H1 (cell line): ENCODE data around the gene NLRX1. TPM values are rescaled to one million over a fixed set of nuclear protein-coding genes. Genes with fewer than 3 reads are reported as not detected.
A peak's percentile ranks its signal among the peaks of the same experiment; 100 is the strongest.

Experiments
- CTCF ChIA-PET: fragments of 300-600 bp; sonication (Branson Sonifier 250); formaldehyde crosslinking; loops from one replicate; lab custom pipeline; 2021; ENCODE audit not compliant: partially characterized antibody; lab: Charles Lee
- POLR2A ChIA-PET: fragments of 300-600 bp; sonication (Branson Sonifier 250); formaldehyde crosslinking; loops from one replicate; lab custom pipeline; 2021; ENCODE audit warnings: inconsistent platforms; ENCODE audit not compliant: partially characterized antibody; lab: Charles Lee
- DNase-seq, 2 experiments: peaks; one replicate each; pipeline versions ENCODE4 v3.0.0 to v3.0.0-alpha.2; 2010 to 2022; ENCODE audit warnings: low spot score in 2 of 2, low read depth in 1 of 2, mixed read lengths in 1 of 2
- FAIRE-seq: peaks from 2 replicates; lab custom pipeline; 2011; peaks lifted over from hg19 to GRCh38; lab: Jason Lieb, UNC
- H2AFZ ChIP-seq: 2 replicates; pipeline ENCODE4 v1.8.1; 2012; ENCODE audit warnings: low read length, inconsistent platforms
- H2AK5ac ChIP-seq: 2 replicates; pipeline ENCODE4 v1.6.1; 2013; ENCODE audit warnings: low read depth, low read length
- H2BK120ac ChIP-seq: replicated peaks from 2 replicates; pipeline ENCODE3; 2013; ENCODE audit warnings: low read depth, low read length, inconsistent platforms
- H2BK12ac ChIP-seq: 2 replicates; pipeline ENCODE4 v1.6.1; 2013; ENCODE audit warnings: low read depth, low read length
- H2BK15ac ChIP-seq: 2 replicates; pipeline ENCODE4 v1.6.1; 2013; ENCODE audit warnings: low read length
- H2BK20ac ChIP-seq: 2 replicates; pipeline ENCODE4 v1.6.1; 2013; ENCODE audit warnings: low read length
- H2BK5ac ChIP-seq: 2 replicates; pipeline ENCODE4 v1.6.1; 2013; ENCODE audit warnings: low read depth, low read length
- H3K14ac ChIP-seq: 2 replicates; pipeline ENCODE4 v1.6.1; 2013; ENCODE audit warnings: inconsistent platforms; ENCODE audit not compliant: insufficient read length
- H3K18ac ChIP-seq: 2 replicates; pipeline ENCODE4 v1.6.1; 2013; ENCODE audit warnings: low read length; ENCODE audit errors: extremely low read depth
- H3K23ac ChIP-seq: 2 replicates; pipeline ENCODE4 v1.6.1; 2013; ENCODE audit warnings: inconsistent platforms; ENCODE audit not compliant: insufficient read length
- H3K23me2 ChIP-seq: 2 replicates; pipeline ENCODE4 v1.6.1; 2013; ENCODE audit warnings: low read depth, low read length
- H3K27ac ChIP-seq: 2 replicates; pipeline ENCODE4 v1.6.1; 2011; ENCODE audit warnings: low read depth, low read length, inconsistent platforms
- H3K27me3 ChIP-seq, 4 experiments: replicated peaks in 1 of 4; 1 replicate in 1 of 4; 2 replicates in 3 of 4; pipeline versions ENCODE4 v1.6.1 to v1.8.1; 2011 to 2013; ENCODE audit warnings: low read length in 3 of 4, mild to moderate bottlenecking in 3 of 4, inconsistent platforms in 2 of 4, mixed read lengths in 2 of 4, moderate library complexity in 1 of 4; ENCODE audit not compliant: control insufficient read depth in 3 of 4, insufficient read depth in 3 of 4; ENCODE audit errors: extremely low read depth in 1 of 4
- H3K36me3 ChIP-seq, 4 experiments: 2 replicates each; pipeline versions ENCODE4 v1.6.1 to v1.8.1; 2011 to 2013; ENCODE audit warnings: mild to moderate bottlenecking in 4 of 4, low read length in 3 of 4, moderate library complexity in 2 of 4, control low read depth in 1 of 4, inconsistent platforms in 1 of 4; ENCODE audit not compliant: insufficient read depth in 4 of 4, control insufficient read depth in 2 of 4
- H3K4ac ChIP-seq: replicated peaks from 2 replicates; pipeline ENCODE3; 2013; ENCODE audit warnings: low read length, low read depth, mixed read lengths, inconsistent platforms; ENCODE audit not compliant: insufficient read length
- H3K4me1 ChIP-seq, 4 experiments: replicated peaks in 1 of 4; 1 replicate in 1 of 4; 2 replicates in 3 of 4; pipeline versions ENCODE4 v1.6.1 to v1.8.1; 2011 to 2013; ENCODE audit warnings: low read length in 3 of 4, inconsistent platforms in 2 of 4, mixed read lengths in 1 of 4; ENCODE audit not compliant: insufficient read depth in 4 of 4, control insufficient read depth in 3 of 4
- H3K4me2 ChIP-seq, 2 experiments: 2 replicates each; pipeline versions ENCODE4 v1.6.1 to v1.8.1; 2011 to 2013; ENCODE audit warnings: low read depth in 2 of 2, low read length in 2 of 2, control low read depth in 1 of 2, inconsistent platforms in 1 of 2, mild to moderate bottlenecking in 1 of 2; ENCODE audit not compliant: insufficient read depth in 1 of 2
- H3K4me3 ChIP-seq, 4 experiments: fragments of 200-600, 300-600 bp in 1 of 4; sonication (generic), shearing (Covaris generic), sonication (Bioruptor Twin) in 1 of 4; 2 replicates each; pipeline versions ENCODE4 v1.5.1 to v1.8.1; 2011 to 2016; ENCODE audit warnings: low read length in 4 of 4, low read depth in 3 of 4, control low read depth in 2 of 4, inconsistent platforms in 2 of 4, mild to moderate bottlenecking in 2 of 4, mixed read lengths in 1 of 4, moderate library complexity in 1 of 4; ENCODE audit not compliant: insufficient read depth in 2 of 4; ENCODE audit errors: extremely low read depth in 1 of 4
- H3K56ac ChIP-seq: replicated peaks from 2 replicates; pipeline ENCODE3; 2013; ENCODE audit warnings: low read depth, mild to moderate bottlenecking, mixed read lengths, low read length, inconsistent platforms; ENCODE audit not compliant: insufficient read length
- H3K79me1 ChIP-seq: 2 replicates; pipeline ENCODE4 v1.6.1; 2013; ENCODE audit warnings: low read depth, low read length, control low read depth
- H3K79me2 ChIP-seq, 2 experiments: 2 replicates each; pipeline versions ENCODE4 v1.6.1 to v1.8.1; 2012 to 2013; ENCODE audit warnings: low read length in 2 of 2, mild to moderate bottlenecking in 2 of 2, inconsistent platforms in 1 of 2; ENCODE audit not compliant: insufficient read depth in 2 of 2, control insufficient read depth in 1 of 2
- H3K9ac ChIP-seq, 4 experiments: replicated peaks in 1 of 4; 1 replicate in 1 of 4; 2 replicates in 3 of 4; pipeline versions ENCODE4 v1.6.1 to v1.8.1; 2011 to 2013; ENCODE audit warnings: low read depth in 3 of 4, low read length in 3 of 4, control low read depth in 2 of 4, mild to moderate bottlenecking in 2 of 4, moderate library complexity in 2 of 4, inconsistent platforms in 1 of 4; ENCODE audit errors: extremely low read depth in 1 of 4
- H3K9me3 ChIP-seq, 2 experiments: 2 replicates each; pipeline versions ENCODE4 v1.6.1 to v1.8.1; 2012 to 2013; ENCODE audit warnings: mild to moderate bottlenecking in 2 of 2, moderate library complexity in 2 of 2, control low read depth in 1 of 2, inconsistent platforms in 1 of 2, low read depth in 1 of 2, low read length in 1 of 2, mixed read lengths in 1 of 2; ENCODE audit not compliant: insufficient read depth in 2 of 2
- H4K20me1 ChIP-seq, 2 experiments: replicated peaks in 1 of 2; 2 replicates each; pipeline versions ENCODE3 to v1.8.1; 2011 to 2013; ENCODE audit warnings: inconsistent platforms in 2 of 2, low read length in 2 of 2, mild to moderate bottlenecking in 1 of 2; ENCODE audit not compliant: insufficient read depth in 2 of 2, control insufficient read depth in 1 of 2
- H4K5ac ChIP-seq: 2 replicates; pipeline ENCODE4 v1.6.1; 2013; ENCODE audit warnings: low read length, low read depth, mixed read lengths, inconsistent platforms; ENCODE audit not compliant: insufficient read length
- H4K8ac ChIP-seq: 2 replicates; pipeline ENCODE4 v1.8.0; 2013; ENCODE audit warnings: mild to moderate bottlenecking, moderate library complexity, low read length, inconsistent platforms; ENCODE audit not compliant: insufficient read depth; ENCODE audit errors: extremely low read depth
- H4K91ac ChIP-seq: replicated peaks from 2 replicates; pipeline ENCODE3; 2013; ENCODE audit warnings: low read length, mixed read lengths, inconsistent platforms; ENCODE audit not compliant: insufficient read length
- CTBP2 ChIP-seq: IDR thresholded peaks from 2 replicates; pipeline ENCODE4 v1.7.0; 2011; ENCODE audit warnings: borderline replicate concordance, mild to moderate bottlenecking, moderate library complexity, mixed read lengths, low read length; ENCODE audit not compliant: insufficient read depth, insufficient read length
- EP300 ChIP-seq, 2 experiments: IDR thresholded peaks; 1 replicate in 1 of 2; 2 replicates in 1 of 2; pipeline ENCODE4 v1.6.1; 2011 to 2012; ENCODE audit warnings: low read depth in 2 of 2, low read length in 2 of 2, mild to moderate bottlenecking in 2 of 2, borderline replicate concordance in 1 of 2, inconsistent platforms in 1 of 2, moderate library complexity in 1 of 2
- PHF8 ChIP-seq: fragments of 200-600 bp; sonication (generic); conservative IDR thresholded peaks from 2 replicates; pipeline ENCODE4 v1.7.1; 2012; ENCODE audit warnings: low read depth, mild to moderate bottlenecking, inconsistent platforms, low read length, moderate library complexity
- RBBP5 ChIP-seq: IDR thresholded peaks from 2 replicates; pipeline ENCODE4 v1.7.1; 2012; ENCODE audit warnings: low read depth, mild to moderate bottlenecking, inconsistent platforms, low read length, moderate library complexity, borderline replicate concordance
- SP2 ChIP-seq: IDR thresholded peaks from 2 replicates; pipeline ENCODE4 v1.6.1; 2012; ENCODE audit warnings: mild to moderate bottlenecking, low read length, inconsistent platforms
- WGBS, 2 experiments: shearing (Covaris generic) in 1 of 2; methylation state at CpG; one replicate each; pipeline versions ENCODE4 v1.1.6 to v1.1.7; 2013 to 2015; ENCODE audit warnings: low lambda C conversion rate in 2 of 2, mixed read lengths in 2 of 2, inconsistent platforms in 1 of 2, low coverage in 1 of 2, missing lambda C conversion rate in 1 of 2; ENCODE audit not compliant: insufficient replicate concordance in 2 of 2, insufficient coverage in 1 of 2, insufficient read length in 1 of 2; ENCODE audit errors: extremely low coverage in 1 of 2, missing lambda C conversion rate in 1 of 2; 5-methylcytosine and 5-hydroxymethylcytosine counted together
- polyA plus RNA-seq, 7 experiments: library from polyadenylated mRNA; depleted of rRNA in 3 of 7; stranded (reverse) in 5 of 7; unstranded in 2 of 7; fragments of >200 nt in 5 of 7; fragments of 200-250 nt in 2 of 7; gene quantifications; 1 replicate in 5 of 7; 2 replicates in 1 of 7; 4 replicates in 1 of 7; pipeline versions ENCODE4 v1.2.1 to v1.2.3, GENCODE V29; 2011 to 2013; ENCODE audit warnings: missing spikeins in 2 of 7, mixed read lengths in 2 of 7
- total RNA-seq: library from RNA; stranded (reverse); fragmentation: NEBNext Ultra II Directional; extraction: Animal tissue kit (Norgen Biotek cat#: 25700); gene quantifications from 2 replicates; pipeline ENCODE4 v1.2.1, GENCODE V29; 2021
- TF ChIP-seq, protein P1 (sequence below): IDR thresholded peaks from 2 replicates; pipeline ENCODE4 v1.6.1; 2012; ENCODE audit warnings: inconsistent platforms

NLRX1 gene
- total and polyA plus RNA-seq, 2 of the 8 experiments (the other 6 are each of a cell fraction or from before 2014, with no cell fraction given) = 13.2 to 18.6 TPM

DNA sequence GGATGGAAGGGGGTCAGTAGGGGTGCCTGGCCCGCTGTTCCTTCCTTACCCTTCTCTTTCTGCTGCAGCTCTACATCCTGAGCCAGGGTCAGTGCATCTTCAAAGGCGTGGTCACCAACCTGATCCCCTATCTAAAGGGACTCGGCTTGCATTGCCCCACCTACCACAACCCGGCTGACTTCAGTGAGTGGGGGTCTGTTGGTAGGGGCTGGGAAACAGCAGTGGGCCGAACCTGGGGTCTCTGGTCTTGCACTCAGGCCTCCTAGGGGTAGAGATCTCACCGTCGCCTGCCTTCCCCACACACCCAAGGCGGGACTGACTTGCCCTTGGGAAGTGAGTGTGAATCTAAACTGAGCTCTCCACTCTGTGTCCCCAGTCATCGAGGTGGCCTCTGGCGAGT, 12.0 kb upstream of the NLRX1 start:
- no peaks in the 10 kb centered on the region for H3K23me2 ChIP-seq
- DNase-seq = no peak
- no peak overlapping the region for H3K4ac ChIP-seq
- no peak overlapping the region for H2AFZ ChIP-seq
- H3K27me3 ChIP-seq = peaks cover 0 to 2% (median 0%) of the 10 kb centered on the region in 4 experiments; a peak in 2 of 7 replicates
- no peak overlapping the region for H3K27ac ChIP-seq
- H2AK5ac ChIP-seq = 0 out of 2 replicates have a peak overlapping the region, but pooled peaks have one; percentile 43
- no peak for TF ChIP-seq EP300 (IDR thresholded peaks at IDR 0.05; ENCODE audit: borderline replicate concordance in 1 of 2, low read depth in 2 of 2, low read length in 2 of 2)
- TF ChIP-seq CTBP2 = no peak
- TF ChIP-seq, protein P1, sequence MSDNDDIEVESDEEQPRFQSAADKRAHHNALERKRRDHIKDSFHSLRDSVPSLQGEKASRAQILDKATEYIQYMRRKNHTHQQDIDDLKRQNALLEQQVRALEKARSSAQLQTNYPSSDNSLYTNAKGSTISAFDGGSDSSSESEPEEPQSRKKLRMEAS = no peak
- TF ChIP-seq PHF8 = no peak
- no peak for TF ChIP-seq SP2
- TF ChIP-seq RBBP5 = no peak
- H2BK5ac ChIP-seq = no peak overlapping the region
- no peak overlapping the region for H4K5ac ChIP-seq
- no peak overlapping the region for H2BK12ac ChIP-seq
- H3K79me1 ChIP-seq = no peaks in the 10 kb centered on the region
- no peak overlapping the region for H3K9ac ChIP-seq
- H3K18ac ChIP-seq = no peak overlapping the region
- no peak overlapping the region for H4K8ac ChIP-seq
- H4K91ac ChIP-seq = no peak overlapping the region
- ChIA-PET POLR2A (interaction anchor here (0.6 to 2.4 kb wide), 5 partner anchors 8 to 61 kb away, joined by 3 to 7 read pairs (median 6); partner anchors contain the start of gene ABCG4), CTCF (interaction anchor here (0.6 to 23.6 kb wide), 12 partner anchors 13 to 548 kb away, joined by 3 to 389 read pairs (median 3); partner anchors contain the start of genes CBL, HINFP, NHERF4 and NLRX1)
- H2BK15ac ChIP-seq = no peak overlapping the region
- no peak overlapping the region for H3K4me2 ChIP-seq
- no peak overlapping the region for H2BK20ac ChIP-seq
- no peak overlapping the region for H3K14ac ChIP-seq
- H2BK120ac ChIP-seq = no peak overlapping the region
- no peak overlapping the region for H3K4me3 ChIP-seq
- H3K4me1 ChIP-seq = peaks cover 0 to 5% (median 2%) of the 10 kb centered on the region in 4 experiments; a peak in 4 of 7 replicates
- no peaks in the 10 kb centered on the region for H4K20me1 ChIP-seq
- 85% methylated on average over 10 of the region's 10 CpGs; no CpG with 5 or more reads in 1 of the 2 experiments for WGBS, 2 experiments
- no peaks in the 10 kb centered on the region for H3K36me3 ChIP-seq
- no peaks in the 10 kb centered on the region for H3K9me3 ChIP-seq
- H3K79me2 ChIP-seq = no peaks in the 10 kb centered on the region
- H3K23ac ChIP-seq = no peak overlapping the region
- no peak overlapping the region for H3K56ac ChIP-seq
- no peak for FAIRE-seq
